ENCODE measurements around the gene ADGRL4. TPM values are rescaled to one million over a fixed set of nuclear protein-coding genes. Genes with fewer than 3 reads are reported as not detected.
A peak's percentile ranks its signal among the peaks of the same experiment; 100 is the strongest.

The ADGRL4 gene
- total RNA-seq, 4 donors from 2014 or later = 14.5 to 46.6 (median 17.8) TPM

- WGBS, 2 donors (ENCODE audit: low coverage in 1 of 2) = 65 to 100% methylated on average over 2 of the region's 2 CpGs
- Histone ChIP-seq H3K9me3 (no peaks in the 10 kb centered on the region), H3K27ac (no peak overlapping the region), H3K36me3 (no peaks in the 10 kb centered on the region), H3K4me1 (no peaks in the 10 kb centered on the region), H3K4me3 (no peak overlapping the region), H3K27me3 (no peaks in the 10 kb centered on the region)
- TF ChIP-seq EP300 (IDR thresholded peaks at IDR 0.05) = no peak
- no peak for TF ChIP-seq POLR2AphosphoS5 (IDR thresholded peaks at IDR 0.05)
- TF ChIP-seq POLR2A (IDR thresholded peaks at IDR 0.05) = no peak
- no peak for TF ChIP-seq CTCF (IDR thresholded peaks at IDR 0.05)
- ATAC-seq = no peak
Observed at GRCh38 chr1:78864175-78864574, 142.4 kb downstream of the ADGRL4 start.

GRCh38 chr1:78856096-78856495 lies 150.4 kb downstream of the ADGRL4 start:
- WGBS, 2 donors (ENCODE audit: low coverage in 1 of 2) = 64 to 82% methylated on average over 2 of the region's 2 CpGs
- Histone ChIP-seq H3K27ac (no peak overlapping the region), H3K36me3 (no peaks in the 10 kb centered on the region), H3K4me3 (no peak overlapping the region), H3K9me3 (peaks cover 0 to 7% (median 0%) of the 10 kb centered on the region in 3 donors), H3K4me1 (no peaks in the 10 kb centered on the region), H3K27me3 (no peaks in the 10 kb centered on the region)
- TF ChIP-seq POLR2AphosphoS5 (IDR thresholded peaks at IDR 0.05) (no peak), CTCF (IDR thresholded peaks at IDR 0.05) (no peak), EP300 (IDR thresholded peaks at IDR 0.05) (no peak), POLR2A (IDR thresholded peaks at IDR 0.05) (no peak)
- ATAC-seq = no peak

GRCh38 chr1:78855258-78855657 lies 151.3 kb downstream of the ADGRL4 start:
- no peak for ATAC-seq

GRCh38 chr1:78854556-78854955 lies 152.0 kb downstream of the ADGRL4 start:
- Histone ChIP-seq H3K27me3 (no peaks in the 10 kb centered on the region), H3K9me3 (peaks cover 0 to 7% (median 0%) of the 10 kb centered on the region in 3 donors), H3K27ac (no peak overlapping the region), H3K36me3 (no peaks in the 10 kb centered on the region), H3K4me3 (no peak overlapping the region), H3K4me1 (no peaks in the 10 kb centered on the region)
- WGBS, 2 donors (ENCODE audit: low coverage in 1 of 2) = 90 to 91% methylated on average over 5 of the region's 5 CpGs
- no peak for ATAC-seq
- TF ChIP-seq POLR2AphosphoS5 (IDR thresholded peaks at IDR 0.05) (no peak), POLR2A (IDR thresholded peaks at IDR 0.05) (no peak), EP300 (IDR thresholded peaks at IDR 0.05) (no peak), CTCF (IDR thresholded peaks at IDR 0.05) (no peak)

More at GRCh38 chr1:78855258-78855657, 151.3 kb downstream of the ADGRL4 start:
- Histone ChIP-seq H3K36me3 (no peaks in the 10 kb centered on the region), H3K27ac (no peak overlapping the region), H3K27me3 (no peaks in the 10 kb centered on the region), H3K4me3 (no peak overlapping the region), H3K4me1 (no peaks in the 10 kb centered on the region), H3K9me3 (peaks cover 0 to 7% (median 0%) of the 10 kb centered on the region in 3 donors)
- TF ChIP-seq CTCF (IDR thresholded peaks at IDR 0.05) (no peak), POLR2A (IDR thresholded peaks at IDR 0.05) (no peak), EP300 (IDR thresholded peaks at IDR 0.05) (no peak), POLR2AphosphoS5 (IDR thresholded peaks at IDR 0.05) (no peak)

- Histone ChIP-seq H3K9me3 (no peaks in the 10 kb centered on the region), H3K27ac (peak overlapping the region in 1 of 4 donors; percentile 30), H3K4me1 (peaks cover 4 to 45% (median 12%) of the 10 kb centered on the region in 3 donors), H3K36me3 (no peaks in the 10 kb centered on the region), H3K4me3 (no peak overlapping the region), H3K27me3 (no peaks in the 10 kb centered on the region)
- WGBS, 2 donors (ENCODE audit: low coverage in 1 of 2) = 28 to 52% methylated on average over 4 of the region's 4 CpGs
- ATAC-seq = no peak
- no peak for TF ChIP-seq POLR2AphosphoS5 (IDR thresholded peaks at IDR 0.05)
- TF ChIP-seq CTCF (IDR thresholded peaks at IDR 0.05) = no peak
- no peak for TF ChIP-seq POLR2A (IDR thresholded peaks at IDR 0.05)
- no peak for TF ChIP-seq EP300 (IDR thresholded peaks at IDR 0.05)
Observed at GRCh38 chr1:78843546-78843945, 163.0 kb downstream of the ADGRL4 start.
